ENCODE measurements around the gene ROR2.

GRCh38 chr9:91886414-91887076, 63.5 kb downstream of the ROR2 start:
- no peak for TF ChIP-seq CTCF (IDR thresholded peaks at IDR 0.05; ENCODE audit: insufficient read depth, low read length, poor library complexity, severe bottlenecking)
- no peak for TF ChIP-seq EZH2phosphoT487 (conservative IDR thresholded peaks at IDR 0.05; ENCODE audit: low read length)
